WTC11 (cell line): ENCODE data around the gene ENO3. TPM values are rescaled to one million over a fixed set of nuclear protein-coding genes. Genes with fewer than 3 reads are reported as not detected.
A peak's percentile ranks its signal among the peaks of the same experiment; 100 is the strongest.

Experiments used
- ELF4 ChIP-seq: sonication (generic); formaldehyde crosslinking; IDR thresholded peaks from 2 replicates; pipeline ENCODE4 v1.8.1; 2022; ENCODE audit warnings: low read depth, mild to moderate bottlenecking, moderate library complexity, missing genetic modification reagents
- GABPB1 ChIP-seq: sonication (generic); formaldehyde crosslinking; IDR thresholded peaks from 2 replicates; pipeline ENCODE4 v1.8.1; 2023; ENCODE audit warnings: mild to moderate bottlenecking, missing genetic modification reagents
- HMGA2 ChIP-seq: fragments of 250-450 bp; sonication (Bioruptor Pico); IDR thresholded peaks from 2 replicates; pipeline ENCODE4 v1.4.0; 2021; ENCODE audit warnings: mild to moderate bottlenecking, moderate library complexity
- HMGXB4 ChIP-seq: sonication (generic); formaldehyde crosslinking; IDR thresholded peaks from 2 replicates; pipeline ENCODE4 v1.8.1; 2023; ENCODE audit warnings: mild to moderate bottlenecking, moderate library complexity, missing genetic modification reagents
- MXD4 ChIP-seq: fragments of 250-450 bp; sonication (Bioruptor Pico); IDR thresholded peaks from 2 replicates; pipeline ENCODE4 v1.8.0; 2021; ENCODE audit warnings: mild to moderate bottlenecking, moderate library complexity, borderline replicate concordance
- NFATC4 ChIP-seq: fragments of 250-450 bp; sonication (Bioruptor Pico); IDR thresholded peaks from 2 replicates; pipeline ENCODE4 v1.9.0; 2021; ENCODE audit warnings: mild to moderate bottlenecking
- NFE2L1 ChIP-seq: sonication (generic); formaldehyde crosslinking; IDR thresholded peaks from 2 replicates; pipeline ENCODE4 v1.8.1; 2023; ENCODE audit warnings: missing genetic modification reagents
- OVOL2 ChIP-seq: fragments of 250-450 bp; sonication (Bioruptor Pico); IDR thresholded peaks from 2 replicates; pipeline ENCODE4 v1.9.0; 2021; ENCODE audit warnings: mild to moderate bottlenecking, borderline replicate concordance
- RORB ChIP-seq: fragments of 250-450 bp; sonication (Bioruptor Pico); IDR thresholded peaks from 2 replicates; pipeline ENCODE4 v1.9.0; 2021; ENCODE audit warnings: mild to moderate bottlenecking
- TEAD1 ChIP-seq: sonication (generic); formaldehyde crosslinking; IDR thresholded peaks from 2 replicates; pipeline ENCODE4 v1.8.0; 2022; ENCODE audit warnings: mild to moderate bottlenecking, missing genetic modification reagents
- ZBTB21 ChIP-seq: sonication (generic); formaldehyde crosslinking; IDR thresholded peaks from 2 replicates; pipeline ENCODE4 v1.8.1; 2023; ENCODE audit warnings: mild to moderate bottlenecking, missing genetic modification reagents, borderline replicate concordance
- ZNF121 ChIP-seq: sonication (generic); formaldehyde crosslinking; IDR thresholded peaks from 2 replicates; pipeline ENCODE4 v1.8.0; 2023; ENCODE audit warnings: missing genetic modification reagents
- ZNF232 ChIP-seq: sonication (generic); formaldehyde crosslinking; IDR thresholded peaks from 2 replicates; pipeline ENCODE4 v1.8.0; 2022; ENCODE audit warnings: mild to moderate bottlenecking, missing genetic modification reagents
- ZNF416 ChIP-seq: fragments of 250-450 bp; sonication (Bioruptor Pico); IDR thresholded peaks from 2 replicates; pipeline ENCODE4 v1.9.0; 2021; ENCODE audit warnings: mild to moderate bottlenecking, inconsistent platforms
- ZNF532 ChIP-seq: fragments of 250-450 bp; sonication (Bioruptor Pico); IDR thresholded peaks from 2 replicates; pipeline ENCODE4 v1.9.0; 2021; ENCODE audit warnings: mild to moderate bottlenecking, borderline replicate concordance
- ZNF671 ChIP-seq: fragments of 250-450 bp; sonication (Bioruptor Pico); IDR thresholded peaks from 2 replicates; pipeline ENCODE4 v1.8.0; 2021; ENCODE audit warnings: mild to moderate bottlenecking
- total RNA-seq: library from RNA; stranded (reverse); gene quantifications from 3 replicates; pipeline ENCODE4 v1.2.3, GENCODE V29; 2021
- TF ChIP-seq, protein P1 (sequence below): fragments of 200-600 bp; IDR thresholded peaks from 2 replicates; pipeline ENCODE4 v1.8.0; 2022; ENCODE audit warnings: antibody characterized with exemption
- TF ChIP-seq, protein P2 (sequence below): sonication (generic); formaldehyde crosslinking; IDR thresholded peaks from 2 replicates; pipeline ENCODE4 v1.8.1; 2022; ENCODE audit warnings: mild to moderate bottlenecking, moderate library complexity, missing genetic modification reagents
- TF ChIP-seq, protein P3 (sequence below): sonication (generic); formaldehyde crosslinking; IDR thresholded peaks from 2 replicates; pipeline ENCODE4 v1.8.1; 2023; ENCODE audit warnings: mild to moderate bottlenecking, missing genetic modification reagents, borderline replicate concordance
- TF ChIP-seq, protein P4 (sequence below): sonication (generic); formaldehyde crosslinking; conservative IDR thresholded peaks from 2 replicates; pipeline ENCODE4 v1.8.1; 2022; ENCODE audit warnings: mild to moderate bottlenecking, missing genetic modification reagents
- TF ChIP-seq, protein P5 (sequence below): sonication (generic); formaldehyde crosslinking; IDR thresholded peaks from 2 replicates; pipeline ENCODE4 v1.8.1; 2022; ENCODE audit warnings: low read depth, missing genetic modification reagents, borderline replicate concordance
- TF ChIP-seq, protein P6 (sequence below): sonication (generic); formaldehyde crosslinking; IDR thresholded peaks from 2 replicates; pipeline ENCODE4 v1.8.1; 2023; ENCODE audit warnings: mild to moderate bottlenecking, missing genetic modification reagents

Gene ENO3
- total RNA-seq, 1 experiment from 2014 or later, result 30.9 TPM

GRCh38 chr17:4949321-4950074 lies 1.4 kb upstream of the ENO3 start (continued):
- TF ChIP-seq, protein P1, sequence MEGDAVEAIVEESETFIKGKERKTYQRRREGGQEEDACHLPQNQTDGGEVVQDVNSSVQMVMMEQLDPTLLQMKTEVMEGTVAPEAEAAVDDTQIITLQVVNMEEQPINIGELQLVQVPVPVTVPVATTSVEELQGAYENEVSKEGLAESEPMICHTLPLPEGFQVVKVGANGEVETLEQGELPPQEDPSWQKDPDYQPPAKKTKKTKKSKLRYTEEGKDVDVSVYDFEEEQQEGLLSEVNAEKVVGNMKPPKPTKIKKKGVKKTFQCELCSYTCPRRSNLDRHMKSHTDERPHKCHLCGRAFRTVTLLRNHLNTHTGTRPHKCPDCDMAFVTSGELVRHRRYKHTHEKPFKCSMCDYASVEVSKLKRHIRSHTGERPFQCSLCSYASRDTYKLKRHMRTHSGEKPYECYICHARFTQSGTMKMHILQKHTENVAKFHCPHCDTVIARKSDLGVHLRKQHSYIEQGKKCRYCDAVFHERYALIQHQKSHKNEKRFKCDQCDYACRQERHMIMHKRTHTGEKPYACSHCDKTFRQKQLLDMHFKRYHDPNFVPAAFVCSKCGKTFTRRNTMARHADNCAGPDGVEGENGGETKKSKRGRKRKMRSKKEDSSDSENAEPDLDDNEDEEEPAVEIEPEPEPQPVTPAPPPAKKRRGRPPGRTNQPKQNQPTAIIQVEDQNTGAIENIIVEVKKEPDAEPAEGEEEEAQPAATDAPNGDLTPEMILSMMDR, result no peak
- TF ChIP-seq, protein P2, sequence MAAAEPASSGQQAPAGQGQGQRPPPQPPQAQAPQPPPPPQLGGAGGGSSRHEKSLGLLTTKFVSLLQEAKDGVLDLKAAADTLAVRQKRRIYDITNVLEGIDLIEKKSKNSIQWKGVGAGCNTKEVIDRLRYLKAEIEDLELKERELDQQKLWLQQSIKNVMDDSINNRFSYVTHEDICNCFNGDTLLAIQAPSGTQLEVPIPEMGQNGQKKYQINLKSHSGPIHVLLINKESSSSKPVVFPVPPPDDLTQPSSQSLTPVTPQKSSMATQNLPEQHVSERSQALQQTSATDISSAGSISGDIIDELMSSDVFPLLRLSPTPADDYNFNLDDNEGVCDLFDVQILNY (CRISPR knock-in tag), result no peak; the same call in 1 of the 2 replicates
- TF ChIP-seq ZNF416 (CRISPR knock-in tag) (0 out of 2 replicates have a peak, but pooled peaks have one; percentile 21), ZNF232 (CRISPR knock-in tag) (no peak), GABPB1 (CRISPR knock-in tag) (no peak), ZNF671 (no peak), RORB (no peak), TEAD1 (CRISPR knock-in tag) (no peak), NFE2L1 (CRISPR knock-in tag) (0 out of 2 replicates have a peak, but pooled peaks have one; percentile 28), OVOL2 (no peak), MXD4 (no peak), NFATC4 (CRISPR knock-in tag) (no peak), ZBTB21 (CRISPR knock-in tag) (no peak), HMGA2 (CRISPR knock-in tag) (no peak), ZNF532 (no peak), ELF4 (CRISPR knock-in tag) (no peak), ZNF121 (CRISPR knock-in tag) (no peak), HMGXB4 (no peak; the same call in 1 of the 2 replicates)
- TF ChIP-seq, protein P3, sequence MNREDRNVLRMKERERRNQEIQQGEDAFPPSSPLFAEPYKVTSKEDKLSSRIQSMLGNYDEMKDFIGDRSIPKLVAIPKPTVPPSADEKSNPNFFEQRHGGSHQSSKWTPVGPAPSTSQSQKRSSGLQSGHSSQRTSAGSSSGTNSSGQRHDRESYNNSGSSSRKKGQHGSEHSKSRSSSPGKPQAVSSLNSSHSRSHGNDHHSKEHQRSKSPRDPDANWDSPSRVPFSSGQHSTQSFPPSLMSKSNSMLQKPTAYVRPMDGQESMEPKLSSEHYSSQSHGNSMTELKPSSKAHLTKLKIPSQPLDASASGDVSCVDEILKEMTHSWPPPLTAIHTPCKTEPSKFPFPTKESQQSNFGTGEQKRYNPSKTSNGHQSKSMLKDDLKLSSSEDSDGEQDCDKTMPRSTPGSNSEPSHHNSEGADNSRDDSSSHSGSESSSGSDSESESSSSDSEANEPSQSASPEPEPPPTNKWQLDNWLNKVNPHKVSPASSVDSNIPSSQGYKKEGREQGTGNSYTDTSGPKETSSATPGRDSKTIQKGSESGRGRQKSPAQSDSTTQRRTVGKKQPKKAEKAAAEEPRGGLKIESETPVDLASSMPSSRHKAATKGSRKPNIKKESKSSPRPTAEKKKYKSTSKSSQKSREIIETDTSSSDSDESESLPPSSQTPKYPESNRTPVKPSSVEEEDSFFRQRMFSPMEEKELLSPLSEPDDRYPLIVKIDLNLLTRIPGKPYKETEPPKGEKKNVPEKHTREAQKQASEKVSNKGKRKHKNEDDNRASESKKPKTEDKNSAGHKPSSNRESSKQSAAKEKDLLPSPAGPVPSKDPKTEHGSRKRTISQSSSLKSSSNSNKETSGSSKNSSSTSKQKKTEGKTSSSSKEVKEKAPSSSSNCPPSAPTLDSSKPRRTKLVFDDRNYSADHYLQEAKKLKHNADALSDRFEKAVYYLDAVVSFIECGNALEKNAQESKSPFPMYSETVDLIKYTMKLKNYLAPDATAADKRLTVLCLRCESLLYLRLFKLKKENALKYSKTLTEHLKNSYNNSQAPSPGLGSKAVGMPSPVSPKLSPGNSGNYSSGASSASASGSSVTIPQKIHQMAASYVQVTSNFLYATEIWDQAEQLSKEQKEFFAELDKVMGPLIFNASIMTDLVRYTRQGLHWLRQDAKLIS (CRISPR knock-in tag), result no peak
- TF ChIP-seq, protein P4, sequence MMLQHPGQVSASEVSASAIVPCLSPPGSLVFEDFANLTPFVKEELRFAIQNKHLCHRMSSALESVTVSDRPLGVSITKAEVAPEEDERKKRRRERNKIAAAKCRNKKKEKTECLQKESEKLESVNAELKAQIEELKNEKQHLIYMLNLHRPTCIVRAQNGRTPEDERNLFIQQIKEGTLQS (CRISPR knock-in tag), result no peak
- TF ChIP-seq, protein P5, sequence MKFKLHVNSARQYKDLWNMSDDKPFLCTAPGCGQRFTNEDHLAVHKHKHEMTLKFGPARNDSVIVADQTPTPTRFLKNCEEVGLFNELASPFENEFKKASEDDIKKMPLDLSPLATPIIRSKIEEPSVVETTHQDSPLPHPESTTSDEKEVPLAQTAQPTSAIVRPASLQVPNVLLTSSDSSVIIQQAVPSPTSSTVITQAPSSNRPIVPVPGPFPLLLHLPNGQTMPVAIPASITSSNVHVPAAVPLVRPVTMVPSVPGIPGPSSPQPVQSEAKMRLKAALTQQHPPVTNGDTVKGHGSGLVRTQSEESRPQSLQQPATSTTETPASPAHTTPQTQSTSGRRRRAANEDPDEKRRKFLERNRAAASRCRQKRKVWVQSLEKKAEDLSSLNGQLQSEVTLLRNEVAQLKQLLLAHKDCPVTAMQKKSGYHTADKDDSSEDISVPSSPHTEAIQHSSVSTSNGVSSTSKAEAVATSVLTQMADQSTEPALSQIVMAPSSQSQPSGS, result no peak
- TF ChIP-seq, protein P6, sequence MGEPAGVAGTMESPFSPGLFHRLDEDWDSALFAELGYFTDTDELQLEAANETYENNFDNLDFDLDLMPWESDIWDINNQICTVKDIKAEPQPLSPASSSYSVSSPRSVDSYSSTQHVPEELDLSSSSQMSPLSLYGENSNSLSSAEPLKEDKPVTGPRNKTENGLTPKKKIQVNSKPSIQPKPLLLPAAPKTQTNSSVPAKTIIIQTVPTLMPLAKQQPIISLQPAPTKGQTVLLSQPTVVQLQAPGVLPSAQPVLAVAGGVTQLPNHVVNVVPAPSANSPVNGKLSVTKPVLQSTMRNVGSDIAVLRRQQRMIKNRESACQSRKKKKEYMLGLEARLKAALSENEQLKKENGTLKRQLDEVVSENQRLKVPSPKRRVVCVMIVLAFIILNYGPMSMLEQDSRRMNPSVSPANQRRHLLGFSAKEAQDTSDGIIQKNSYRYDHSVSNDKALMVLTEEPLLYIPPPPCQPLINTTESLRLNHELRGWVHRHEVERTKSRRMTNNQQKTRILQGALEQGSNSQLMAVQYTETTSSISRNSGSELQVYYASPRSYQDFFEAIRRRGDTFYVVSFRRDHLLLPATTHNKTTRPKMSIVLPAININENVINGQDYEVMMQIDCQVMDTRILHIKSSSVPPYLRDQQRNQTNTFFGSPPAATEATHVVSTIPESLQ, result no peak
